CD4-positive, alpha-beta T cell treated with Interleukin-4 for 4 hours (primary cell): Measurements from ENCODE around the gene ABTB1.
A peak's percentile ranks its signal among the peaks of the same experiment; 100 is the strongest.

Source experiments
- DNase-seq: peaks from one replicate; pipeline ENCODE4 v3.0.0-alpha.2; 2020

The ABTB1 gene

DNA sequence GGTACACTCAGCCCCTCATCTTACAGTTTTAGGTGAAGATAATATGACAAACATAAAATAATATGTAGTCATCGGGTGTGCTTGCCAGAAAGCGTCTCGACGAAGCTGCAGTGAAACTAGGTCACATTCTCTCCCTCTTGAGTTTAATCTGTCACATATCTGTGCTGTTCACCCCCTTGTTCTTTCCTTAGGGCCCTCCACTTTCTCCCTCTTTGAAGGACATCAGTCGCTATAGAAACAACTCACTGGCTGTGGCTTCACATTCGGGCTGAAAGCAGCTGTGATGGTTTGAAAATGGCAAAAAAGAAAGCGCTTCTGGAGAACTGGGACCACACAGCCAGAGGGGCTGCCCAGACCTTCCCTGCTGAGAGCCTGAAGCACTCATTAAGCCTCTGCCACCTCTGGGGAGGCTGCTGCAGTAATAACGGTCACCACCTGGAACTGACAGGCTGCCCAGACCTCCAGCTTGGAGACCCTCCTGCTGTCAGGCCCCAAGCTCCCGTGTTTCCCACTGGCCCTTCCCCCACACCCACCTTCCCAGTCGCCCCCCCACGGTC lies 50.3 kb downstream of the ABTB1 start:
- no peak for DNase-seq

DNA sequence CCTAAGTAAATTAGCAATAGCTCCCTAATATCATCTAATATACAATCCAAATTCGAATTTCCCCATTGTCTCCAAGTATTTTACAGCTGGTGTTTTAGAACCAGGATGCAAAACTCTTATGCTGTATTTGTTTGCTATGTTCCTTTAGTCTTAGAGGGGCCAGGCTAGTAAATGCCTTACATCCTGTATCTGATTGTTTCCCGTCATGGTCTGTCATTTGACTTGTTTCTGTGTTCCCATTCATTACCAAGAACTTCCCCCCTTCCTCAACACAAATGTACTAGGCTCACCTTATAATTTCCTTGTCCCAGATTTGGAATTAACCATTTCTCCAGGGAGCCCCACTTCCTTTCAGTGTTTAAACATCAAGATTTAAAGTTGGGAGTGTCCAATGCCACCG lies 54.1 kb downstream of the ABTB1 start:
- no peak for DNase-seq

DNA sequence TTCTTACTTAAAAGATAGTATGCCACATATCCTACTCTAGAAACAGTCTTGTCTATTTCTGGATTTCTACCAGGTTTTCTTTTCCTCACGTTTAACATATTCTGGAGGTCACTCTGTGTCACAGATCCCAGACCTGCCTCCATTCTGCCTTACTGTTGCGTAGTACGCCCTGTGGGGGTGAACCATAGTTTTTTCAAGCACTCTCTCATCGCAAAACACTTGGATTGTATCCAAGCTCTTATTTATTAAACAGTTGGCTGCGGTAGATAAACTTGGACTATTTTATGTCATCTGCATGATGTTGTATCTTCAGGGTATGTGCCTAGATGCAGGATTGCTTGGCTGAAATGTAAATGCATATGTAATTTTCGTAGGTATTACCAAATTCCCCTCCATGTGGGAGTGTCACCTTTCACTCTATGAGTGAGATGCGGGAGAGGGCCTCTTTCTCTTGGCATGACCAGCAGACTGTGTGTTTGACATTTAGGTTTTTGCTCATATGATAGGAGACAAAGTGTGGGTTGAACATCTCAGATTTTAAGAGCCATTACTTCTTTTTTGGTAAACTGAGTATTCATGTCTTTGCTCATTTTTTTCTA lies 55.8 kb downstream of the ABTB1 start:
- DNase-seq, result no peak

DNA sequence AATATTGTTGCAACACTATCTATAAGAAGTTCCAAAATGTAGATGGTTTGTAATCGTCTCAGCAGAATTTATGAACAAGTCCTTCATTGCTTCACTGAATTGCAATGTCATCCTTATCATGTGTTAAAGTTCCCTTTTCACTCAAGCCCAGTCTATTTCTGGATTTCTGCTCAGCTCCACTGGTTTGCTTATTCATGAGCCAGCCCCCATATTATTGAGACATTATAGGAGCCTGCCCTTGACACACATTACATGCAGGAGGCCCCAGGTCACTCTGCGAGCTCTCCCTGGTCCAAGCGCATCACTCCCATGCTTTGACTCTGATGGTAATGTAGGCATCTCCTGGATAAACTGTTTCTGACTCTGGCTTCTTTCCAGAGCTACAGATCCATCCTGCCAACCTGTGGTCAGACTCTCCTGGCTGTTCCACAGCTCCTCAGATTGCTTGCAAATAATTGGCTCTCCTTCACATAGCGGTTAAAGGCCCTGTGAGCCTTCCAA lies 56.9 kb downstream of the ABTB1 start:
- peak; percentile 5 for DNase-seq

DNA sequence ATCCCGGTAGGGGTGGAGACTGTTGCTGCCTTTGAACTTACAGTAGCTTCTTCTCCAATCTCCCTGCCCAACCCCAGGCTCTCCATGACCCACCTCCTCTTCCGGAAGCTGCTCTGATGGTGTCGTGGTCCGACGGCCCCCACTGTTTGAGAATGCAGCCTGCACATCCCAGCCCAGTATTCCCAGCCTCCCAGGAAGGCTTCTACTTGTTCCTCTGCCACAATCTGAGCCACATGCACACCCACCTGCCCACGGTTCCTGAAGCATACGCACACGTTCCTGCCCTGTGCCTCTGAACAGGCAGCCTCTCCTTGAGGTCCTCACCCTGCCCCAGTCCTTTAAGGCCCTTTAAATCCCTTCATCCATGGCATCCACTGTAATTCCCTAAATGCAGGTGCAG lies 57.4 kb downstream of the ABTB1 start:
- DNase-seq, result no peak
